ENCODE results near the gene UBA7.

The UBA7 gene

GRCh38 chr3:49794431-49794830, 19.3 kb downstream of the UBA7 start:
- Histone ChIP-seq H3K9me3 (ENCODE audit: severe bottlenecking) (no peaks in the 10 kb centered on the region), H3K4me3 (ENCODE audit: low read depth, low read length) (no peak overlapping the region), H3K27me3 (ENCODE audit: insufficient read depth, low read depth, severe bottlenecking) (no peaks in the 10 kb centered on the region), H3K27ac (no peak overlapping the region), H3K36me3 (no peaks in the 10 kb centered on the region)
- no peak for DNase-seq
- no peak for TF ChIP-seq CTCF (IDR thresholded peaks at IDR 0.05; ENCODE audit: low read depth, low read length)

- Histone ChIP-seq H3K27ac (no peak overlapping the region), H3K27me3 (ENCODE audit: insufficient read depth, low read depth, severe bottlenecking) (no peaks in the 10 kb centered on the region), H3K9me3 (ENCODE audit: severe bottlenecking) (no peaks in the 10 kb centered on the region), H3K4me3 (ENCODE audit: low read depth, low read length) (no peak overlapping the region), H3K36me3 (no peaks in the 10 kb centered on the region)
- no peak for DNase-seq
- no peak for TF ChIP-seq CTCF (IDR thresholded peaks at IDR 0.05; ENCODE audit: low read depth, low read length)
These were observed 20.2 kb downstream of the UBA7 start for GRCh38 chr3:49793486-49794085.

GRCh38 chr3:49792371-49793150, 21.2 kb downstream of the UBA7 start:
- H3K27me3 ChIP-seq (ENCODE audit: insufficient read depth, low read depth, severe bottlenecking): no peaks in the 10 kb centered on the region
- H3K9me3 ChIP-seq (ENCODE audit: severe bottlenecking): no peaks in the 10 kb centered on the region
- DNase-seq: no peak
- H3K36me3 ChIP-seq: no peaks in the 10 kb centered on the region
- H3K27ac ChIP-seq: no peak overlapping the region
- H3K4me3 ChIP-seq (ENCODE audit: low read depth, low read length): no peak overlapping the region
- TF ChIP-seq CTCF (IDR thresholded peaks at IDR 0.05; ENCODE audit: low read depth, low read length): no peak

GRCh38 chr3:49791571-49791970, 22.2 kb downstream of the UBA7 start:
- TF ChIP-seq CTCF (IDR thresholded peaks at IDR 0.05; ENCODE audit: low read depth, low read length): no peak
- Histone ChIP-seq H3K36me3 (no peaks in the 10 kb centered on the region), H3K4me3 (ENCODE audit: low read depth, low read length) (no peak overlapping the region), H3K27me3 (ENCODE audit: insufficient read depth, low read depth, severe bottlenecking) (no peaks in the 10 kb centered on the region), H3K27ac (no peak overlapping the region), H3K9me3 (ENCODE audit: severe bottlenecking) (no peaks in the 10 kb centered on the region)
- no peak for DNase-seq

- no peak overlapping the region for H3K27ac ChIP-seq
- no peak for DNase-seq
- no peak overlapping the region for H3K4me3 ChIP-seq (ENCODE audit: low read depth, low read length)
- H3K27me3 ChIP-seq (ENCODE audit: insufficient read depth, low read depth, severe bottlenecking): no peaks in the 10 kb centered on the region
- H3K36me3 ChIP-seq: no peaks in the 10 kb centered on the region
- TF ChIP-seq CTCF (IDR thresholded peaks at IDR 0.05; ENCODE audit: low read depth, low read length): no peak
- no peaks in the 10 kb centered on the region for H3K9me3 ChIP-seq (ENCODE audit: severe bottlenecking)
These were observed 22.9 kb downstream of the UBA7 start for GRCh38 chr3:49790626-49791411.

Measured in WERI-Rb-1 (cell line).